Transverse colon (tissue), 4 donors: Measurements from ENCODE around the gene FTSJ3.

Source experiments
- CTCF ChIP-seq, 5 experiments: fragments of 200-600 bp in 3 of 5; fragments of 450-650 bp in 2 of 5; sonication (generic) in 3 of 5; IDR thresholded peaks; 1 replicate in 2 of 5; 2 replicates in 3 of 5; pipeline ENCODE4 v1.5.1; 2016 to 2017; ENCODE audit warnings: antibody characterized with exemption in 5 of 5, inconsistent platforms in 3 of 5, mild to moderate bottlenecking in 2 of 5, moderate library complexity in 1 of 5
- POLR2AphosphoS5 ChIP-seq, 3 donors: sonication (generic); formaldehyde crosslinking; IDR thresholded peaks; one replicate each; pipeline ENCODE4 v1.6.1; 2016; ENCODE audit warnings: antibody characterized with exemption in 3 of 3

GRCh38 chr17:63821804-63822203 is 5.7 kb downstream of the FTSJ3 start:
- TF ChIP-seq CTCF (IDR thresholded peaks at IDR 0.05) (no peak), POLR2AphosphoS5 (IDR thresholded peaks at IDR 0.05) (no peak)
